ENCODE measurements around the gene DLEC1.
"Not testable (repeated sequence)": the region's sequence is repeated elsewhere in the genome, so short reads cannot be mapped to it uniquely, and the experiment has no call there.

DLEC1 gene

GRCh38 chr3:38084334-38085310 is 45.6 kb downstream of the DLEC1 start:
- DNase-seq (ENCODE audit: low read depth in 2 of 2) = no peak

GRCh38 chr3:38085311-38085942 is 46.4 kb downstream of the DLEC1 start:
- no peak for DNase-seq (ENCODE audit: low read depth in 2 of 2)

- no peak for DNase-seq (ENCODE audit: low read depth in 2 of 2)
These were observed 46.9 kb downstream of the DLEC1 start for GRCh38 chr3:38085943-38086324.

- no peak for DNase-seq (ENCODE audit: low read depth in 2 of 2)
These were observed 47.5 kb downstream of the DLEC1 start for GRCh38 chr3:38086496-38086895.

DNA sequence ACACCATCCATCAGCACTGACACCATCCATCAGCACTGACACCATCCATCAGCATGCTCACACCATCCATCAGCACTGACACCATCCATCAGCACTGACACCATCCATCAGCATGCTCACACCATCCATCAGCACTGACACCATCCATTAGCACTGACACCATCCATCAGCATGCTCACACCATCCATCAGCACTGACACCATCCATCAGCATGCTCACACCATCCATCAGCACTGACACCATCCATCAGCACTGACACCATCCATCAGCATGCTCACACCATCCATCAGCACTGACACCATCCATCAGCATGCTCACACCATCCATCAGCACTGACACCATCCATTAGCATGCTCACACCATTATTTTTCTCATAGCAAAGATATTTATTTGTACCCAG is 48.3 kb downstream of the DLEC1 start:
- not testable (repeated sequence) for DNase-seq (ENCODE audit: low read depth in 2 of 2)

DNA sequence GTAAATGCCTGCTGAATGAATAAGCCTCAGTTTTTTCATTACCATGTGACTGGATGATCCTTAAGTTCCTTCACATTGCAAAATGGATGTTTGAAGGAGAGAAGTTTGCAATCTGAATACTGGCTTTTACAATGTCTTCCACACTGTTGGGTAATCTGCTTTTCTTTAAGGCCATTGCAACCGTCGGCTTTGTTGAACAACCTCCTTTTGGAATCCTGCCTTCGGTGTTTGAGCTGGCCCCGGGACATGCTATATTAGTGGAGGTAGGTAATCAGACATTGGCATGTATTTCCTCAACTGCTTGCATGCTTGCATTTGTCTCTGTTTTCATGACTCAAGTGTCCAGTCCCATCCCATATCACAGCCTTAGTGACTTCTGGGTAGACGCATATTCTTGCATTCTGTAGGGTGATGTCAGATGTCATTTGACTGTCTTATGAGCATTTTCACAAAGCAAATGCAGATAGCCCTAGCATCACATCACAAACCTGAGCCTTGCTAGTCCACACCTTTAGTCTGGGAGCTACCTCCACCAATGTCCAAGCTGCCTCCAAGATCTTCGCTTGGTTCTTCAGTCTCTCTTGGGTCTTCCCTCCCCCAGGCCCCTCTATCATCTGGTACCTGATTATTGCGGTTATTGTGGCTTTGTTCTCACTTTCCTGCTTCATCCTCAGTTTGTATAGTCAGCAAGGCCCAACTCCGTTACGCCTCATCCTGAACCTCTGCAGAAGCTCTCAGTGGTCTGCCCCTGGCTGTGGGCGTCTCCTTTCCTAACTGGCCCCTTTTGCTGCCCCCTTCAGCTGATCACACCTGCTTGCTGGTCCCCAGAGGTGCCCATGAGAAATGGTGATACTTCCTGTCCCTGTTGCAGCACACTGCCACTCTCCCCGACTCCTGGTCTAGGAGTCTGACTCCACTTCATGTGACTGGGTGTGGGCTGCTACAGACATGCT is 49.4 kb downstream of the DLEC1 start:
- no peak for DNase-seq (ENCODE audit: low read depth in 2 of 2)

DNA sequence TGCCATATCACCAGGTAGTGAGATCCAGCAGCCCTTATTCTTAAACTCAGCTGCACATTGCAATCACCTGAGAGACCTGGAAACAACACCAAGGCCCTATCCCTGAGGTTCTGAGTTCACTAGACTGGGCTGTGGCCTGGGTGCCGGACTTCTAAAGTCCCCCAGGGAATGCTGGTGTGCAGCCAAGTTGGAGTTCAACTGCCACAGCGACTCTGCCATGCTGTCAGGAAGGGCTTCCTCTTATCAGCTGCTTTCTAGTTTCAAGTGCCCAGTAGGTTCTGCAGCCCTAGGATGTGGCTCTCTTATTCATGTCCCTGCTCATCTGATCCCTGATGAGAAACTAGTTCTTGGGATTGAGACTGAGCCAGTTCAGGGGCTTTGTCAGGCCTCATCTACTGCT is 50.2 kb downstream of the DLEC1 start:
- DNase-seq (ENCODE audit: low read depth in 2 of 2) = no peak

DNA sequence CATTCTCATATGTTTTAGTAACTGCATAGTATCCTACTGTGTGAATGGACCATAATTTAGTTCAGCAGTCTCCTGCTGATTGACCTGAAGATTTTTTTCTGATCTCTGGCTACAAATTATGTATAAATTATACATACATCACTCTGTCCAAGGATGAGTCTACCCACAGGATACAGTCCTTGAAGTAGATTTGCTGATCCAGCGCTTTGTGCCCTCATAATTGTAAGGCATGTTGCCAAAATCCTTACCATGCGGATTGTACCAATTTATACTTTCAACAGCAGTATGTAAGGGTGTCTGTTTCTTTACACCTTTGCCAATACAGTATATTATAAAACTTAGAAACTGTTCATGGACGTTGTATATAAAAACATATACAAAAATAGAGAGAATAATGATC is 51.4 kb downstream of the DLEC1 start:
- DNase-seq (ENCODE audit: low read depth in 2 of 2) = no peak

DNA sequence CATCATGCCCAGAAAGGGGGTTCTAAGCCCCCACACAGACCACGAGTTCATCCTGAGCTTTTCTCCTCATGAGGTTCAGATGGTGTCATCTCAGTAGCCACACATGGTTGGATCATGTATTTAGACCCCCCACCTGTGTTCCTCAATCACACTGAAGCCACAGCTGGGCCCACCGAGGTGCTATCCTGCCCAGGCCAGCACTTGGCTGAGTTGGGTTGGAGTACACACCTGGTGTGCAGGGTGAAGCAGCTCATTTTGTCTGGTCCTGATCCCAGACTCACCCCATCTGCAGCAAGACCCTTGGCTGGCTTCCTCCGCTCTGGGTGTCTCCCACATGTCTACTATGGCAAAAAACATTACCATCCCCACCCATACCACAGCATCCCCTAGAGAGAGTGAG is 56.0 kb downstream of the DLEC1 start:
- DNase-seq (ENCODE audit: low read depth in 2 of 2) = no peak

- no peak for DNase-seq (ENCODE audit: low read depth in 2 of 2)
These were observed 56.9 kb downstream of the DLEC1 start for GRCh38 chr3:38095669-38096483.

DNA sequence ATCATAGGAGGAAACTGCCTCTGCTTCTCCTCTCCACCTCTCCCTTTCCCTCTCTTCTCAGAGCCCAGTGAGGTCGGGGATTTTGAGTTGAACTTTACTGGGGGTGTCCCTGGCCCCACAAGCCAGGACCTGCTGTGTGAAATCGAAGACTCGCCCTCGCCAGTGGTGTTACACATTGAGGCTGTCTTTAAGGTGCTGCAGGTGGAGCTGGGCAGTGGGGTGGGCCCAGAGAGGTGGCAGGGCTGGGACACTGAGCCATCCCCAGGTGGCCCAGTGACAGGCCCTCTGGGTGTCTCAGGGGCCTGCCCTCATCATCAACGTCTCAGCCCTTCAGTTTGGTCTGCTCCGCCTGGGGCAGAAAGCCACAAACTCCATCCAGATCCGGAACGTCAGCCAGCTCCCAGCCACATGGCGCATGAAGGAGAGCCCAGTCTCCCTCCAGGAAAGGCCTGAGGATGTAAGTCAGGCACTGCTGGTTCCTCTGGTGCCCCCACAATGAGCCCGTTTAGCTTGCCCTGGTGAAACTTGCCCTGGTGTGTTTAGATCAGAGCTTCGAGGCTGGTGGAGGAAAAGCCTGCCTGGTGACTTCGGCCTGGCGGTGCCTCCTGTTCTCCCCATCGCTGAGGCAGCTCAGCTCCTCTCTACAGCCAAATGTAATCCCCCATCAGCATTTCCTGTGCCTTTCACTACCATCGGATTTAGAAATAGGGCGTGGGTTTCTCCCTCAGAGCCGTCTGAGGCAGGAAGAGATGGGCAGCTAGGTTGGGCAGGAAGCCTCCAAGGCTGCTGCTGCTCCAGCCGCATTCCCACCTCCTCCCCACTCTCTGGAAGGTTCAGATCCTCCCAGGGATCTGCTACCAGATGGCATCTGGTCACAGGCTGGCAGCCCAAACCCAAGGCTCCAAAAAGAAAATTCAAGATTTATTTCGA is 58.7 kb downstream of the DLEC1 start:
- no peak for DNase-seq (ENCODE audit: low read depth in 2 of 2)

DNA sequence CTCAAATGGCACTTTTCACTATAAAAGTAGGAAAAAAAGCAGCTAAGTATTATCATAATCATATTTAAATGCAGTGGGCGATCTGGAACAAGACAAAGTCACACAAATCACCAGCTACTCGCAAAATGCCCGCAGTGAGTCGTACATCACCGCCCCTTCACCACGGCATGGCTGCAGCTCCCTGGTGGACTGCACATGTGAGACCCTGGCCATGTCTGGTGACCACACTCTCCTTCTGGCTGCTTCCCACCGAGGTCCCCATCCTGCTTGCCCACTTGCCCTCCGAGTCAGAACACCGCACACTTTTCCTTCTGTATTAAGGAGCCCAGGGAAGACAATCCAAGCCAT is 59.3 kb downstream of the DLEC1 start:
- no peak for DNase-seq (ENCODE audit: low read depth in 2 of 2)

DNA sequence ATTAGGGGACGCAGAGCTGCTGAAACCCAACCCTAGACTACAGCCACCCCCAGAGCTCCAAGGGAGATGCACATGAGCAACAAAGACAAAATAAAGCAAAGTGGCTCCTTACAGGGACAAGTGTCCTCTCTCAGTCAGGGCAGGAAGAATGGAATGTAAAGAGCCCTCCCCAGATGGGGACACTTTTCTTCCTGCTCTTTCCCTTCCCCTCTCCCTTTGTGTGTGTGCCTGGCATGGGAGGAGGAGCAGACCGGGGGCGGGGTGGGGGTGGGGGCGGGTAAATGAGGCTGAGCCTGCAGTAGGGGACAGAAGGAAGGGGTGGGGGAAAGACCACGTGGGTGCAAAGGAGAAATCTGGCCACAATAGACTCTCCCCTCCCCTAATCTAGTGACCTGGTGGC is 60.5 kb downstream of the DLEC1 start:
- DNase-seq (ENCODE audit: low read depth in 2 of 2) = no peak

GRCh38 chr3:38100498-38100897 is 61.5 kb downstream of the DLEC1 start:
- no peak for DNase-seq (ENCODE audit: low read depth in 2 of 2)

- no peak for DNase-seq (ENCODE audit: low read depth in 2 of 2)
These were observed 62.9 kb downstream of the DLEC1 start for GRCh38 chr3:38101811-38102443.

DNA sequence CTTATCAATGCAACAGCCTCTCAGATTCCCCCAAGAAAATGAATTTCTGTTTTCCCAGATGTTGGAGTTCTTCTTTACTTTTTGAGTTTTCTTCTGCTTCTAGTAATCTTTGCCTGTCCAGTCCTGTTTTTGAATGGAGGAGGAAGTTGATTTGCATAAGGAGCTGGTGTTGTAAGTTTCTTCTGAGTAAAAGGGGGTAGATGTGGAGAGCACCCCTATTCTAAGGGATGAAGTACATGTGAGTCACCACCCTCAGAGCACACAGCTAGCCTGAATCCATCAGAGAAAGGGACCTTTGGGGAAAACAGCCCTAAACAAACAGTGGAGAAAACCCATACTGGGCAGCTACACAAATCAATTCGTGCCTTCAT is 63.4 kb downstream of the DLEC1 start:
- DNase-seq (ENCODE audit: low read depth in 2 of 2) = no peak

DNA sequence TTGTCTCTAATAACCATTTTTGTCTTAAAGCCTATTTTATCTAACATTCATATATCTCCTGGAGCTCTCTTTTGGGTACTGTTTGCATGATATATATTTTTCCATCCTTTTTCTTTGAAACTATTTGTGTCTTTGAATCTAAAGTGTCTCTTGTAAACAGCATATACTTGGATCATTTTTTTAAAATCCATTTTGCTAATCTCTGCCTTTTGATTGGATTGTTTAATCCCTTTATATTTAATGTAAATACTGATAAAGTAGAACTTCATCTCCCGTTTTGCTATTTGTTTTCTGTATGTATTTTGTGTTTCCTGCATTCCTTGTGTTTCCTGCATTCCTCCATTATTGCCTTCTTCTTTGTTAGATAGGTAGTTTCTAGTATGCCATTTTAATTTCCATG is 66.5 kb downstream of the DLEC1 start:
- no peak for DNase-seq (ENCODE audit: low read depth in 2 of 2)

DNA sequence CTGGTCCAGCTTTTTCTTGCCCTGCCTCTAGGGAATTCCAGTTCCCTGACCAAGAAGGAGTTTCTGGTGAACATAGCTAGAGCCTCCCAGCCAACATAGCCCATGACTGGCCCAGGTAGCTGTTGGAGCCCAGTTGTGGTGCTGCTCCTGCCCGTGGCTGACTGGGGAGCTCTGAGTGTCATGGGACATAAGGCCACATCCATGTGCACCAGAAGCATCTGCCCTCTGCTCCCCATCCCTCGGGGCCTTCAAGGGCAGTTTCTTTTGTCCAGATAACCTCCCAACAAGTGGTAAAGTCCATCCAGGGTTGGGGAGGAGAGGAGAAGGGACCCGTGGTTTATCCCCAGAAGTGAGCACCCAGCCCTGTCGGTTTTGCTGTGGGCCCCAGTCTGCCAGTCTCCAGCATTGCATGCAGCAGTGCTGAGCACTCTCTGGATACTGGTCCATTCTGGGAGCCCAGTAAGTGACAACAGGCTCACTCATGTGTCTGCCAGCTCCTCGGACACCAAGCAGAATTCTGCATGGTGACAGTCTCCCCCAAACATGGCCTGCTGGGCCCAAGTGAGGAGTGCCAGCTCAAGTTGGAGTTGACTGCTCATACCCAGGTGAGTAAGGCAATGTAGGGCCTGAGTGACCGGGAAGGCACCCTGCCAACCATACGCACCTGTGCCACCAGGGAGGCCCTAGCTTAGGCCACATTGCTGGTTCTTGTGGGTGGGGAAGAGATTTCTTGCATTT is 69.1 kb downstream of the DLEC1 start:
- no peak for DNase-seq (ENCODE audit: low read depth in 2 of 2)

Measured in stimulated activated CD8-positive, alpha-beta memory T cell treated with anti-CD3 and anti-CD28 coated beads, Interleukin-2, amount 100 ng/mL, for 1 hour (primary cell).